ENCODE results near the gene SPAAR. TPM values are rescaled to one million over a fixed set of nuclear protein-coding genes. Genes with fewer than 3 reads are reported as not detected.

Gene SPAAR
- total RNA-seq, 1 experiment from 2014 or later, result not detected

GRCh38 chr9:35938474-35939356 is 29.4 kb downstream of the SPAAR start:
- H2AFZ ChIP-seq (ENCODE audit: low read depth, low read length, poor library complexity, severe bottlenecking), result no peak overlapping the region
- no peaks in the 10 kb centered on the region for H3K36me3 ChIP-seq (ENCODE audit: control insufficient read depth in 1 of 2, insufficient read depth in 2 of 2, low read length in 2 of 2)
- ATAC-seq, result no peak
- no peaks in the 10 kb centered on the region for H3K4me1 ChIP-seq (ENCODE audit: control insufficient read depth in 1 of 2, insufficient read depth in 2 of 2, low read length in 2 of 2)
- TF ChIP-seq RAD21 (IDR thresholded peaks at IDR 0.05; ENCODE audit: low read depth) (no peak), YY1 (IDR thresholded peaks at IDR 0.05; ENCODE audit: extremely low read depth, insufficient replicate concordance, low read depth, low read length) (no peak), EZH2phosphoT487 (IDR thresholded peaks at IDR 0.05; ENCODE audit: borderline replicate concordance) (no peak), ZFX (IDR thresholded peaks at IDR 0.05) (no peak), FOSL1 (IDR thresholded peaks at IDR 0.05; ENCODE audit: low read depth) (no peak), CTCF (IDR thresholded peaks at IDR 0.05 in 2 of 3, conservative IDR thresholded peaks at IDR 0.05 in 1 of 3; ENCODE audit: borderline replicate concordance in 1 of 3, insufficient read depth in 1 of 3, low read depth in 2 of 3, low read length in 2 of 3) (no peak), POLR2A (IDR thresholded peaks at IDR 0.05; ENCODE audit: borderline replicate concordance, extremely low read depth, insufficient read depth, insufficient read length) (no peak), REST (IDR thresholded peaks at IDR 0.05; ENCODE audit: low read depth) (no peak), SP1 (IDR thresholded peaks at IDR 0.05; ENCODE audit: low read depth) (no peak), TCF7L2 (IDR thresholded peaks at IDR 0.05; ENCODE audit: borderline replicate concordance, extremely low read depth, insufficient read depth, insufficient read length) (no peak), SIN3A (IDR thresholded peaks at IDR 0.05; ENCODE audit: low read depth) (no peak), JUND (IDR thresholded peaks at IDR 0.05) (no peak), ATF3 (IDR thresholded peaks at IDR 0.05) (no peak), POLR2AphosphoS5 (IDR thresholded peaks at IDR 0.05; ENCODE audit: low read depth, low read length) (no peak), SRF (IDR thresholded peaks at IDR 0.05; ENCODE audit: low read depth) (no peak), EZH2 (IDR thresholded peaks at IDR 0.05) (no peak), EGR1 (IDR thresholded peaks at IDR 0.05; ENCODE audit: low read depth) (no peak), ZBTB33 (IDR thresholded peaks at IDR 0.05; ENCODE audit: extremely low read depth, insufficient replicate concordance, low read length) (no peak), ZNF274 (IDR thresholded peaks at IDR 0.05; ENCODE audit: low read depth, low read length) (no peak), ELF1 (IDR thresholded peaks at IDR 0.05; ENCODE audit: borderline replicate concordance, low read depth) (no peak)
- DNase-seq (ENCODE audit: low read depth, low spot score), result no peak
- H3K79me2 ChIP-seq (ENCODE audit: insufficient read depth, low read length), result no peaks in the 10 kb centered on the region
- intact Hi-C loops (cut with micrococcal nuclease), result no loop called here
- POLR2A ChIA-PET, result no interaction called here
- H3K27me3 ChIP-seq (ENCODE audit: insufficient read depth, low read length), result no peaks in the 10 kb centered on the region
- H4K20me1 ChIP-seq (ENCODE audit: insufficient read depth), result no peaks in the 10 kb centered on the region
- H3K9me2 ChIP-seq (ENCODE audit: insufficient read depth), result no peaks in the 10 kb centered on the region
- RAD21 ChIA-PET (ENCODE audit: low non-redundant PET in 1 of 2, low total read pairs in 2 of 2, uncharacterized antibody in 2 of 2, unreplicated experiment in 2 of 2), result no interaction called here
- H3K9ac ChIP-seq (ENCODE audit: low read length), result no peak overlapping the region
- H3K9me3 ChIP-seq (ENCODE audit: control insufficient read depth in 1 of 2, insufficient read depth in 1 of 2, low read depth in 1 of 2, low read length in 2 of 2), result no peaks in the 10 kb centered on the region
- no TSS peak for BruUV-seq (replicated peaks)
- H3K4me2 ChIP-seq (ENCODE audit: low read length), result no peak overlapping the region
- no peak overlapping the region for H3K27ac ChIP-seq (ENCODE audit: low read depth, low read length)
- CTCF ChIA-PET, result no interaction called here
- H3K4me3 ChIP-seq (replicated peaks in 1 of 2; ENCODE audit: low read depth in 1 of 2, low read length in 2 of 2), result no peak overlapping the region
